WTC11 (cell line): Measurements from ENCODE around the gene MYO18A. TPM values are rescaled to one million over a fixed set of nuclear protein-coding genes. Genes with fewer than 3 reads are reported as not detected.

Source experiments
- ATAC-seq: fragments of 200-7000 bp; cut with Tn5 transposase; 2 replicates; pipeline ENCODE4 v1.10.0; 2021; ENCODE audit warnings: mild to moderate bottlenecking, moderate library complexity
- CTCF ChIA-PET: fragments of 300-600 bp; sonication (Branson Sonifier 250); formaldehyde crosslinking; loops from one replicate; lab custom pipeline; 2021; ENCODE audit warnings: antibody characterized with exemption; lab: Charles Lee
- POLR2A ChIA-PET: fragments of 350-600 bp; sonication (Branson Sonifier 250); formaldehyde crosslinking; loops from one replicate; lab custom pipeline; 2021; ENCODE audit warnings: antibody characterized with exemption; lab: Charles Lee
- DNase-seq: peaks from one replicate; pipeline ENCODE4 v3.0.0; 2021; ENCODE audit warnings: low spot score
- H3K27ac Mint-ChIP-seq: 2 replicates; pipeline ENCODE4 v1.8.0; 2021; ENCODE audit warnings: mixed read lengths
- H3K27me3 Mint-ChIP-seq: 2 replicates; pipeline ENCODE4 v1.8.0; 2021; ENCODE audit warnings: low read depth, mild to moderate bottlenecking, moderate library complexity, mixed read lengths
- H3K36me3 Mint-ChIP-seq: 2 replicates; pipeline ENCODE4 v1.8.0; 2021; ENCODE audit warnings: mixed read lengths
- H3K4me1 Mint-ChIP-seq: 2 replicates; pipeline ENCODE4 v1.8.0; 2022; ENCODE audit warnings: mixed read lengths
- H3K4me3 Mint-ChIP-seq: 2 replicates; pipeline ENCODE4 v1.8.0; 2021; ENCODE audit warnings: mild to moderate bottlenecking, moderate library complexity, mixed read lengths
- H3K9me3 Mint-ChIP-seq: 2 replicates; pipeline ENCODE4 v1.8.0; 2021; ENCODE audit warnings: mixed read lengths
- AR ChIP-seq: fragments of 250-450 bp; sonication (Bioruptor Pico); IDR thresholded peaks from 2 replicates; pipeline ENCODE4 v1.9.0; 2021; ENCODE audit warnings: mild to moderate bottlenecking
- ATF1 ChIP-seq: sonication (generic); formaldehyde crosslinking; IDR thresholded peaks from 2 replicates; pipeline ENCODE4 v1.8.1; 2023; ENCODE audit warnings: mild to moderate bottlenecking, moderate library complexity, missing genetic modification reagents
- CREM ChIP-seq: sonication (generic); formaldehyde crosslinking; IDR thresholded peaks from 2 replicates; pipeline ENCODE4 v1.8.1; 2022; ENCODE audit warnings: mild to moderate bottlenecking, missing genetic modification reagents, moderate library complexity
- E2F1 ChIP-seq: sonication (generic); formaldehyde crosslinking; IDR thresholded peaks from 2 replicates; pipeline ENCODE4 v1.8.0; 2022; ENCODE audit warnings: mild to moderate bottlenecking, missing genetic modification reagents
- E2F5 ChIP-seq: sonication (generic); formaldehyde crosslinking; IDR thresholded peaks from 2 replicates; pipeline ENCODE4 v1.8.1; 2022; ENCODE audit warnings: mild to moderate bottlenecking, moderate library complexity, missing genetic modification reagents
- MAX ChIP-seq: sonication (generic); formaldehyde crosslinking; IDR thresholded peaks from 2 replicates; pipeline ENCODE4 v1.8.0; 2022; ENCODE audit warnings: mild to moderate bottlenecking, missing genetic modification reagents
- MYBL2 ChIP-seq: sonication (generic); formaldehyde crosslinking; IDR thresholded peaks from 2 replicates; pipeline ENCODE4 v1.8.1; 2023; ENCODE audit warnings: mild to moderate bottlenecking, moderate library complexity, missing genetic modification reagents
- NFE2L1 ChIP-seq: sonication (generic); formaldehyde crosslinking; IDR thresholded peaks from 2 replicates; pipeline ENCODE4 v1.8.1; 2023; ENCODE audit warnings: missing genetic modification reagents
- RELA ChIP-seq: sonication (generic); formaldehyde crosslinking; IDR thresholded peaks from 2 replicates; pipeline ENCODE4 v1.8.1; 2022; ENCODE audit warnings: missing genetic modification reagents, mild to moderate bottlenecking, borderline replicate concordance
- SOX15 ChIP-seq: fragments of 250-450 bp; sonication (Bioruptor Pico); IDR thresholded peaks from 2 replicates; pipeline ENCODE4 v1.9.0; 2021; ENCODE audit warnings: mild to moderate bottlenecking
- TEAD4 ChIP-seq: sonication (generic); formaldehyde crosslinking; IDR thresholded peaks from 2 replicates; pipeline ENCODE4 v1.8.0; 2022; ENCODE audit warnings: mild to moderate bottlenecking, missing genetic modification reagents
- ZBTB43 ChIP-seq: sonication (generic); formaldehyde crosslinking; IDR thresholded peaks from 2 replicates; pipeline ENCODE4 v1.8.1; 2023; ENCODE audit warnings: mild to moderate bottlenecking, missing genetic modification reagents
- ZMAT4 ChIP-seq: fragments of 250-450 bp; sonication (Bioruptor Pico); IDR thresholded peaks from 2 replicates; pipeline ENCODE4 v1.9.0; 2021; ENCODE audit warnings: mild to moderate bottlenecking
- ZNF281 ChIP-seq: sonication (generic); formaldehyde crosslinking; IDR thresholded peaks from 2 replicates; pipeline ENCODE4 v1.8.0; 2023; ENCODE audit warnings: mild to moderate bottlenecking, missing genetic modification reagents
- total RNA-seq: library from RNA; stranded (reverse); gene quantifications from 3 replicates; pipeline ENCODE4 v1.2.3, GENCODE V29; 2021

MYO18A gene
- total RNA-seq, 1 experiment from 2014 or later = 54.9 TPM

- Mint-ChIP-seq H3K4me3 (no peak overlapping the region), H3K36me3 (peaks cover 17% of the 10 kb centered on the region), H3K4me1 (peaks cover 19% of the 10 kb centered on the region)
- DNase-seq (no peak), ATAC-seq (no peak)
- POLR2A ChIA-PET = interaction anchor here (1.1 kb wide), 1 partner anchor 10 kb away, joined by 3 read pairs; no protein-coding TSS in a partner anchor
- CTCF ChIA-PET = interaction anchor here (0.8 to 14.7 kb wide), 14 partner anchors 8 to 384 kb away, joined by 3 to 762 read pairs (median 5); partner anchors contain the start of genes PHF12, PIPOX, SEZ6 and TLCD1
- TF ChIP-seq AR (CRISPR knock-in tag) = no peak
- no peak for TF ChIP-seq ATF1 (CRISPR knock-in tag)
- TF ChIP-seq NFE2L1 (CRISPR knock-in tag) = no peak
- TF ChIP-seq, all 79 proteins: peak for 0
- Mint-ChIP-seq H3K27ac (no peak overlapping the region), H3K27me3 (no peaks in the 10 kb centered on the region), H3K9me3 (no peaks in the 10 kb centered on the region)
Measured at GRCh38 chr17:29110372-29110757, 69.8 kb downstream of the MYO18A start.

- ChIA-PET CTCF (interaction anchor here (0.6 to 14.7 kb wide), 20 partner anchors 9 to 383 kb away, joined by 3 to 762 read pairs (median 4); partner anchors contain the start of genes PHF12, PIPOX, SEZ6 and TLCD1), POLR2A (interaction anchor here (0.7 to 1.1 kb wide), 2 partner anchors 9 to 383 kb away, joined by 3 to 4 read pairs; no protein-coding TSS in a partner anchor)
- H3K36me3 Mint-ChIP-seq = peaks cover 20% of the 10 kb centered on the region
- DNase-seq (peak; percentile 33), ATAC-seq (peak; percentile 32)
- peaks cover 19% of the 10 kb centered on the region for H3K4me1 Mint-ChIP-seq
- peak overlapping the region; percentile 71; the same call in 1 of the 2 replicates for H3K27ac Mint-ChIP-seq
- no peak overlapping the region for H3K4me3 Mint-ChIP-seq
- TF ChIP-seq CREM (CRISPR knock-in tag) (no peak), MYBL2 (no peak), ZMAT4 (CRISPR knock-in tag) (no peak), RELA (CRISPR knock-in tag) (peak; percentile 42; the same call in 1 of the 2 replicates)
- no peaks in the 10 kb centered on the region for H3K9me3 Mint-ChIP-seq
- H3K27me3 Mint-ChIP-seq = no peaks in the 10 kb centered on the region
Measured at GRCh38 chr17:29109477-29110371, 70.5 kb downstream of the MYO18A start.

- H3K27ac Mint-ChIP-seq = peak overlapping the region; percentile 71
- TF ChIP-seq TEAD4 (CRISPR knock-in tag) (no peak), MAX (CRISPR knock-in tag) (no peak), AR (CRISPR knock-in tag) (no peak), E2F1 (CRISPR knock-in tag) (no peak), E2F5 (no peak), ZBTB43 (CRISPR knock-in tag) (no peak), SOX15 (CRISPR knock-in tag) (no peak), NFE2L1 (CRISPR knock-in tag) (no peak), ZNF281 (no peak)
Measured at GRCh38 chr17:29108823-29109476, 71.2 kb downstream of the MYO18A start.

More at GRCh38 chr17:29108823-29109476, 71.2 kb downstream of the MYO18A start:
- no peak for ATAC-seq
- no peak overlapping the region for H3K4me3 Mint-ChIP-seq
- no peak for DNase-seq
- ChIA-PET CTCF (interaction anchor here (0.6 to 14.7 kb wide), 19 partner anchors 8 to 382 kb away, joined by 3 to 762 read pairs (median 5); partner anchors contain the start of genes PHF12, PIPOX, SEZ6 and TLCD1), POLR2A (interaction anchor here (0.7 to 1.1 kb wide), 2 partner anchors 8 to 382 kb away, joined by 3 to 4 read pairs; no protein-coding TSS in a partner anchor)
- H3K4me1 Mint-ChIP-seq = peaks cover 19% of the 10 kb centered on the region
- H3K9me3 Mint-ChIP-seq = no peaks in the 10 kb centered on the region
- no peaks in the 10 kb centered on the region for H3K27me3 Mint-ChIP-seq
- peaks cover 16% of the 10 kb centered on the region for H3K36me3 Mint-ChIP-seq
